Activated T-helper 9 cell treated with anti-CD3 and anti-CD28 coated beads, Interleukin-2, amount 50 U/mL, for 16 hours (primary cell): ENCODE measurements around the gene KCNAB1.
A peak's percentile ranks its signal among the peaks of the same experiment; 100 is the strongest.
"Not testable (repeated sequence)": the region's sequence is repeated elsewhere in the genome, so short reads cannot be mapped to it uniquely, and the experiment has no call there.

Source experiments
- DNase-seq: peaks from one replicate; pipeline ENCODE4 v3.0.0-alpha.2; 2020; ENCODE audit warnings: low read depth

KCNAB1 gene

GRCh38 chr3:156137397-156137796 is 17.0 kb downstream of the KCNAB1 start:
- not testable (repeated sequence) for DNase-seq

GRCh38 chr3:156140001-156140595 is 19.7 kb downstream of the KCNAB1 start:
- no peak for DNase-seq

GRCh38 chr3:156142702-156143101 is 22.3 kb downstream of the KCNAB1 start:
- DNase-seq = no peak

- no peak for DNase-seq
Observed at GRCh38 chr3:156143136-156143535, 22.8 kb downstream of the KCNAB1 start.

- DNase-seq = no peak
Observed at GRCh38 chr3:156144060-156144459, 23.7 kb downstream of the KCNAB1 start.

- DNase-seq = no peak
Observed at GRCh38 chr3:156145866-156146265, 25.5 kb downstream of the KCNAB1 start.

- DNase-seq = no peak
Observed at GRCh38 chr3:156148345-156148945, 28.1 kb downstream of the KCNAB1 start.

GRCh38 chr3:156148946-156149381 is 28.6 kb downstream of the KCNAB1 start:
- DNase-seq = no peak

- no peak for DNase-seq
Observed at GRCh38 chr3:156149876-156150275, 29.5 kb downstream of the KCNAB1 start.

GRCh38 chr3:156150434-156151066 is 30.2 kb downstream of the KCNAB1 start:
- DNase-seq = no peak

- peak; percentile 22 for DNase-seq
Observed at GRCh38 chr3:156151824-156152428, 31.5 kb downstream of the KCNAB1 start.

- DNase-seq = no peak
Observed at GRCh38 chr3:156158656-156159295, 38.4 kb downstream of the KCNAB1 start.

- DNase-seq = no peak
Observed at GRCh38 chr3:156160647-156161046, 40.3 kb downstream of the KCNAB1 start.

- no peak for DNase-seq
Observed at GRCh38 chr3:156161172-156161571, 40.8 kb downstream of the KCNAB1 start.

- DNase-seq = no peak
Observed at GRCh38 chr3:156163848-156164247, 43.5 kb downstream of the KCNAB1 start.

GRCh38 chr3:156166808-156167207 is 46.4 kb downstream of the KCNAB1 start:
- DNase-seq = no peak

- no peak for DNase-seq
Observed at GRCh38 chr3:156170571-156170970, 50.2 kb downstream of the KCNAB1 start.

GRCh38 chr3:156171281-156172267 is 51.2 kb downstream of the KCNAB1 start:
- no peak for DNase-seq

- no peak for DNase-seq
Observed at GRCh38 chr3:156172536-156172935, 52.2 kb downstream of the KCNAB1 start.

- no peak for DNase-seq
Observed at GRCh38 chr3:156174229-156174847, 54.0 kb downstream of the KCNAB1 start.

- no peak for DNase-seq
Observed at GRCh38 chr3:156175570-156175969, 55.2 kb downstream of the KCNAB1 start.
